ENCODE measurements around the gene TMTC2. TPM values are rescaled to one million over a fixed set of nuclear protein-coding genes. Genes with fewer than 3 reads are reported as not detected.

The TMTC2 gene
- total and polyA plus RNA-seq, 10 of the 15 experiments (the other 5 are each of a cell fraction or from before 2014, with no cell fraction given) = 0.14 to 9.7 (median 1.2) TPM

GRCh38 chr12:82952946-82953345 is 266.2 kb downstream of the TMTC2 start (continued):
- TF ChIP-seq GATAD2B (conservative IDR thresholded peaks at IDR 0.05; ENCODE audit: low read depth) = no peak
- TF ChIP-seq BHLHE40 (IDR thresholded peaks at IDR 0.05; ENCODE audit: borderline replicate concordance in 1 of 2, low read depth in 2 of 2, low read length in 1 of 2) = peak; percentile 67 to 68; a peak in 3 of 4 replicates
- no peak for TF ChIP-seq CREB1 (IDR thresholded peaks at IDR 0.05; ENCODE audit: low read depth)
- TF ChIP-seq BACH1 (IDR thresholded peaks at IDR 0.05; ENCODE audit: borderline replicate concordance) = no peak
- TF ChIP-seq NR2F1 (conservative IDR thresholded peaks at IDR 0.05) = no peak
- no peak for TF ChIP-seq SMAD5 (IDR thresholded peaks at IDR 0.05; ENCODE audit: low read depth)

GRCh38 chr12:82953397-82953796 is 266.7 kb downstream of the TMTC2 start:
- RAD21 ChIA-PET (ENCODE audit: unreplicated experiment) = interaction anchor here (0.8 kb wide), 1 partner anchor 11 kb away, joined by 3 read pairs; no protein-coding TSS in a partner anchor
- Histone ChIP-seq H3K4me3 (no peak overlapping the region), H3K79me2 (ENCODE audit: control insufficient read depth, insufficient read depth, low read length) (no peaks in the 10 kb centered on the region), H3K27me3 (replicated peaks in 1 of 2; ENCODE audit: control insufficient read depth in 2 of 2, insufficient read depth in 2 of 2, low read length in 1 of 2) (no peaks in the 10 kb centered on the region), H3K4me2 (ENCODE audit: control insufficient read depth, insufficient read depth) (no peak overlapping the region), H3K4me1 (ENCODE audit: control insufficient read depth, insufficient read depth, low read length) (no peaks in the 10 kb centered on the region), H3K36me3 (ENCODE audit: control insufficient read depth in 2 of 2, insufficient read depth in 2 of 2, low read length in 1 of 2) (no peaks in the 10 kb centered on the region), H3K27ac (ENCODE audit: control insufficient read depth, insufficient read depth) (no peak overlapping the region), H3K9me3 (replicated peaks; ENCODE audit: control insufficient read depth, insufficient read depth, low read length) (no peaks in the 10 kb centered on the region), H4K20me1 (ENCODE audit: control insufficient read depth, insufficient read depth) (no peaks in the 10 kb centered on the region), H3K9ac (ENCODE audit: control insufficient read depth, insufficient read depth, low read length) (no peak overlapping the region), H2AFZ (ENCODE audit: control insufficient read depth, low read depth, low read length) (no peak overlapping the region)
- CTCF ChIA-PET = interaction anchor here (2.0 kb wide), 1 partner anchor 267 kb away, joined by 4 read pairs; no protein-coding TSS in a partner anchor
- in situ Hi-C loops (cut with MboI) (no loop called here), intact Hi-C loops (cut with micrococcal nuclease; ENCODE audit: unreplicated experiment) (no loop called here)
- no peak for ATAC-seq
- POLR2A ChIA-PET = no interaction called here
- SMC1A ChIA-PET (ENCODE audit: uncharacterized antibody, unreplicated experiment) = interaction anchor here (1.2 to 1.3 kb wide), 2 partner anchors 44 to 268 kb away, joined by 3 to 6 read pairs; no protein-coding TSS in a partner anchor
- 100% methylated on average over 1 of the region's 1 CpG for WGBS (ENCODE audit: insufficient coverage, insufficient replicate concordance, low lambda C conversion rate, missing lambda C conversion rate)
- no TSS peak for BruUV-seq (replicated peaks)
- FAIRE-seq = no peak
- no peak for TF ChIP-seq PML (IDR thresholded peaks at IDR 0.05; ENCODE audit: low read length)
- no peak for TF ChIP-seq ZZZ3 (IDR thresholded peaks at IDR 0.05; ENCODE audit: control insufficient read depth, insufficient read length, low read depth)
- no peak for TF ChIP-seq NBN (IDR thresholded peaks at IDR 0.05)
- TF ChIP-seq CBX5 (IDR thresholded peaks at IDR 0.05; ENCODE audit: low read depth) = no peak
- no peak for DNase-seq (ENCODE audit: low read depth, low spot score)

Measured in GM12878 (cell line).